GM18873 (cell line): ENCODE measurements around the gene DDX23.
A peak's percentile ranks its signal among the peaks of the same experiment; 100 is the strongest.
"Not testable (repeated sequence)": the region's sequence is repeated elsewhere in the genome, so short reads cannot be mapped to it uniquely, and the experiment has no call there.

Source experiments
- ATAC-seq: cut with Tn5 transposase; IDR thresholded peaks from one replicate; pipeline ENCODE4 v1.9.1; 2021; ENCODE audit warnings: mild to moderate bottlenecking, moderate library complexity, moderate number of reproducible peaks; ENCODE audit not compliant: unreplicated experiment, low FRiP score

DDX23 gene

GRCh38 chr12:48851883-48852733 lies at the start of gene DDX23:
Gene DDX23 (minus strand): TSS chr12:48852163. CDS start chr12:48845782, 6,381 bp downstream.
- peak; percentile 84 for ATAC-seq

- ATAC-seq, result peak; percentile 55
Observed at GRCh38 chr12:48901278-48901677, 49.3 kb upstream of the DDX23 start.

- ATAC-seq, result no peak
Observed at GRCh38 chr12:48899651-48900050, 47.7 kb upstream of the DDX23 start.

GRCh38 chr12:48894271-48894670 lies 42.3 kb upstream of the DDX23 start:
- ATAC-seq, result no peak

- no peak for ATAC-seq
Observed at GRCh38 chr12:48890657-48891418, 38.9 kb upstream of the DDX23 start.

DNA sequence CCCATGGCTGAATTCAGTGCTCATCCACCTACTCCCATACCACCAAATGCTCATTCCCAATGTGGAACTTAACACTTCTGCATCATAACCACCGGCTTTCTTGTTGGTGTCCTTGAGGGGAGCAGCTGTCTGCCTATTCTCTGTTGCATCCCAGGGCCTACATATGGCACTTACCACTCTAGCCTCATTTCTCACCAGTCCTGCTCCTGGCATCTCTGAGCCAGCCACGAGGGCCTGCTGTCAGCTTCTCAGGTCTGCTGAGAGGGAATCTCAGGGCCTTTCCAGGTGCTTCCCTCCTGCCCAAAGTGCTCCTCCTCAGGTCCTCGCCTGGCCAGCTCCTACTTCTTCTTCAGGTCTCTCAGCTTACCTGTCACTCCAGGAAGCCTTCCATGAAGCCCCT lies 37.7 kb upstream of the DDX23 start:
- no peak for ATAC-seq

DNA sequence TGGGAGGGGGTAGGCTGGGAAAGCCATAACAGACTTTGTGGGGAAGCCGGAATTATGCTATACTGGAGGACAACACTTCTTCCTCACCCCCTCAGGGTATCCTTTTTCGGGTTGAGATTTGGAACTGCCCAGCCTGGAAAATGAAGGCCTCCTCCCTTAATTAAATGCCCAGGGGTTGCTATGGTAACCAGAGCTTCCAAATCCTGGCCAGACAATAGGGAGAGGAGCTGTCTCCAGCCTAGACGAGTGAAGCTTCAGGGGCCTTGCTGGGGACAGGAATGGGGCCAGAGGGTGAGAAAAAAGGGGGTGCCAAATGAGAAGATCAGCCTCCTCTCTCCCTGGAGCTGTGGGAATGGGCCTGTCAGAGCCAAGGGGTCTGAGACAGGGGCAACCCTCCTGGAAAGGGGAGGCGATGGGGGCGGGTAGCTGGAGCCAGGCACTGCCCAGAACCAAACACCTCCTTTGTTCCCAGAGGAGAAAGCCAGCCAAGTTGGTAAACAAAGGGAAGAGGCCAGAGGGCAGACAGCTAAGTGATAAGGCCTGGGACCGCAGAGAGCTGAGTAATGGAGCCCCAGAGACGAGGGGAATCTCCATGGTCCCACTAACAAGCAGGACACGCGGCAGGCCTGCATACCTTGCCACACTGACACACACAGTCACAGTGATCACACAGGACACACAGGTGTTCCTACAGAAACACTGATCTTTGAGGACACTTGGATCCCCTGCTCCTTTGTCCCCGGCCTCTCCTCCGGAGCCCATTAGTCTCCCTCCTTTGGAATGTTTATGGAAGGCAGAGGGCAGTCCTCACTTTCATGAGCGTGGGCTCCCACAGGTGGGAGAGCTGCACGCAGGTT lies 31.6 kb upstream of the DDX23 start:
- ATAC-seq, result no peak

- no peak for ATAC-seq
Observed at GRCh38 chr12:48882972-48883304, 31.0 kb upstream of the DDX23 start.

DNA sequence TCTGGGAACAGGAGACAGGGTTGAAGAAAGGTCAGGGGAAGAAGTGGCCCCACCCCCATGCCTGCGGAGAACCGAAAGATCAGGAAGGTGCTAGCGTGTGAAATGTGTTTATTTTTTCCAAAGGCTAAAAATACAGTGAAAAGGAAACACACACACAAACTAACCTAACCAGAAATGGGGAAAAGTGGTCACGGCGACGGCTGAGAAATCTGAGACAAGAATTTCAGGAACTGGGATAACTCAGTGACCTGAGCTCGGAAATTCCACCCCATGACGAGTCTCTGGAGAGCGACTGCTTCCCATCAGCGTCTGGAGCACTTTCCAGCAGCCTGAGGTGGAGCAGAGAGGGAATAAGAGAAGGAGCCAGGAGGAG lies 30.3 kb upstream of the DDX23 start:
- ATAC-seq, result no peak

- ATAC-seq, result no peak
Observed at GRCh38 chr12:48881686-48882314, 29.8 kb upstream of the DDX23 start.

DNA sequence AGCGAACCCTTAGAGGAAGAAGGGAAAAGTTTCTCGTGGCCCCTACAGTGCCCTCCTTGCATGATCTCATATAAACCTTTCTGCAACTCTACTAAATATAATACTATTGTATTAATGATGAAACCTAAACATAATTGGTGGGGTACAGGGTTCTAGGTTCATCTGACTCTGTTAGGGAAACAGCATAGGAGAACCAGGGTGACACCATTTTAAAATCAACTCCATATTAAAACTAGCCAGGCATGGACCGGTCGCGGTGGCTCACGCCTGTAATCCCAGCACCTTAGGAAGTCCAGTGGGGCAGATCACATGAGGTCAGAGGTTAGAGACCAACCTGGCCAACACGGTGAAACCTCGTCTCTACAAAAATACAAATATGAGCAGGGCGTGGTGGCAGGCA lies 28.7 kb upstream of the DDX23 start:
- no peak for ATAC-seq

GRCh38 chr12:48878548-48878947 lies 26.6 kb upstream of the DDX23 start:
- ATAC-seq, result no peak

GRCh38 chr12:48875944-48876515 lies 24.1 kb upstream of the DDX23 start:
- no peak for ATAC-seq

GRCh38 chr12:48873534-48873933 lies 21.6 kb upstream of the DDX23 start:
- ATAC-seq, result not testable (repeated sequence)

DNA sequence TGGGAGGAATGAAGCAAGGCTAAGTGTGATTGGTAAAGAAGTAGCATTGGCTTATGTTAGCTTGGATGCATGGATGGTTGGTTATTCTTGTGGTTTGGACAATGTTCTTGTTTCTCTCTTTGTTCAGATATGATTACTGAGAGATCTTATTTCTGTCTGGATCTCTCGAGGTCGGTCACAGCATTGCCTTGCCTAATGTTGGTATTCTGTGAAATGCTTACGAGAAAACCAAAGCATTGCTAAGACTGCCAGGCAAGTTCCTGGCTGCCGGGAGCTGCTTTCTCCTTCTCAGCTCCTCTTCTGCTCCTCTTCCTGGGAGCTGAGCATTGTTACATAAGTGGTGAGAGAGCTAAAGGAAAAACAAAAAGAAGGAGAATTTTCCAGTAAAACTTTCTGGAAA lies 21.1 kb upstream of the DDX23 start:
- ATAC-seq, result no peak

- ATAC-seq, result no peak
Observed at GRCh38 chr12:48869191-48869590, 17.2 kb upstream of the DDX23 start.

DNA sequence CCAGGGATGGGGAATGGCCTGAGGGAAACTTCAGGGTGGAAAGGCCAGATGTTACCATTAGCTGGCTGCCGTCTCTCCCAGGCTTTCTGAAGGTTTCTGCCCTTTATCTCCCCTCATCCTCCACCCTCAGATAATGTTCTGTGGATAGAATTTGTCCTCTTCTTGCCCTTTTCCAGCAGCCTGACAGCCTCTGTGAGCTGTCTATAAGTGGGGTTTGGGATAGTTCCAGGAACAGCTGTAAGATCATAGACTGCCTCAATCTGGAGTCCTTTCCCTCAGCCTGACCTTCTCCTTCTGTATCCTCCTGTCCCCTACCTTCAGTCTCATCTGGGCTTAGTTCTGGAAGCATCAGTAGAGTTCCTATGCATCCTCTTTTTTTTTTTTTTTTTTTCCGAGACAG lies 16.5 kb upstream of the DDX23 start:
- no peak for ATAC-seq

- no peak for ATAC-seq
Observed at GRCh38 chr12:48866052-48866711, 14.2 kb upstream of the DDX23 start.

GRCh38 chr12:48865281-48866051 lies 13.5 kb upstream of the DDX23 start, which contains the start of gene RND1:
Gene RND1 (minus strand): TSS chr12:48865870. CDS start chr12:48865767, 103 bp downstream.
- peak; percentile 86 for ATAC-seq
